Measurements from ENCODE around the gene MINPP1.

MINPP1 gene

DNA sequence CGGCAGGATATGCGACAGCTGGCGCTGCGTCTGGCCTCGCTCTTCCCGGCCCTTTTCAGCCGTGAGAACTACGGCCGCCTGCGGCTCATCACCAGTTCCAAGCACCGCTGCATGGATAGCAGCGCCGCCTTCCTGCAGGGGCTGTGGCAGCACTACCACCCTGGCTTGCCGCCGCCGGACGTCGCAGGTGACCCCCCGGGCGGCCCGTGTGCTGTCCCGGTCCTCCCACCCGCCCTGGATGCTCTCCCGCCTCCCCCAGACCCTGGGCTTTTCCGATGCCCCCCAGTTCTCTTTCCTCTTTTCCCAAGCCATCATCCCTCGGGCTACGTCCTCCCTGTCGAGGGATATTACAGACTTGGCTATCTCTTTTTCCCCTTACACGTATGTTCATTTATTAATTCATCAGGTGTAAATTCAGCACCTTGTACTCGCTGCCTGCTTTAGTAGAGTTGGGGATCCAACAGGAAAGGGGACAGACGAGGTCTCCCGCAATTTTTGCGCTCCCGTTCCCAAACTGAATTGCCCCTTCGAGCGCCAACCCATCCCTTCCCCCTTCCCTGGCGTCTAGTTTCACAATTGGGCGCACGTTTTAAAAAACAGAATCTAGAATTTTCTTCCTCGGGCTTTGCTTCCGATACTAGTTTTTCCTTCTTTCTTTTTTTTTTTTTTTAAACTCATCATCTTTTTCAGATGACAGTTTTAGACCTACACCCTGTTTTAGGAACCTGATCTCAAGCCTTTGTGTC is 846 bp downstream of the MINPP1 start:
- H3K27ac Mint-ChIP-seq: peak overlapping the region; percentile 94
- no peaks in the 10 kb centered on the region for H3K27me3 Mint-ChIP-seq
- H3K36me3 Mint-ChIP-seq (ENCODE audit: low read depth): peaks cover 31% of the 10 kb centered on the region
- peak overlapping the region; percentile 87 for H3K4me3 Mint-ChIP-seq
- peaks cover 48% of the 10 kb centered on the region for H3K4me1 Mint-ChIP-seq (ENCODE audit: low read depth)
- H3K9me3 Mint-ChIP-seq: no peaks in the 10 kb centered on the region
- no peak for DNase-seq

DNA sequence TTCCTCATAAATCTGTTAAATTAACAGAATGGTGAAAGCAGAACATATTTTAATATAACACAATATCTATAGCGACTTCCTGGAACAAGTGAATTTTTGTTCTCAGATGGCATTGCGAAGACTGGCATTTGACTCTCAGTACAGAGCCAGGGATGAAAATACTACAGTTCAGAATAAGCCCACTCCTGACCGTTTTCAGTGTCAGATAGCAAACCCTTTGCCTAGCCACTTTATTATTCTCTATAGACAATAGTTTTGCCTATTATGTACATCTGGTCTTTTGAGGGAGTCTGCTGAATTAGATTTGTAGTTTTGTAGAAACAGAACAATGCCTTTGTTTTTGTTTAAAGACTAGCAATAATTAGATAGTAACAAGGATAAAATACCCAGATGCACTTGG is 2.3 kb downstream of the MINPP1 start:
- H3K4me3 Mint-ChIP-seq: peak overlapping the region; percentile 87
- peaks cover 40% of the 10 kb centered on the region for H3K36me3 Mint-ChIP-seq (ENCODE audit: low read depth)
- no peaks in the 10 kb centered on the region for H3K9me3 Mint-ChIP-seq
- H3K27ac Mint-ChIP-seq: no peak overlapping the region
- H3K4me1 Mint-ChIP-seq (ENCODE audit: low read depth): peaks cover 48% of the 10 kb centered on the region
- no peak for DNase-seq
- H3K27me3 Mint-ChIP-seq: no peaks in the 10 kb centered on the region

DNA sequence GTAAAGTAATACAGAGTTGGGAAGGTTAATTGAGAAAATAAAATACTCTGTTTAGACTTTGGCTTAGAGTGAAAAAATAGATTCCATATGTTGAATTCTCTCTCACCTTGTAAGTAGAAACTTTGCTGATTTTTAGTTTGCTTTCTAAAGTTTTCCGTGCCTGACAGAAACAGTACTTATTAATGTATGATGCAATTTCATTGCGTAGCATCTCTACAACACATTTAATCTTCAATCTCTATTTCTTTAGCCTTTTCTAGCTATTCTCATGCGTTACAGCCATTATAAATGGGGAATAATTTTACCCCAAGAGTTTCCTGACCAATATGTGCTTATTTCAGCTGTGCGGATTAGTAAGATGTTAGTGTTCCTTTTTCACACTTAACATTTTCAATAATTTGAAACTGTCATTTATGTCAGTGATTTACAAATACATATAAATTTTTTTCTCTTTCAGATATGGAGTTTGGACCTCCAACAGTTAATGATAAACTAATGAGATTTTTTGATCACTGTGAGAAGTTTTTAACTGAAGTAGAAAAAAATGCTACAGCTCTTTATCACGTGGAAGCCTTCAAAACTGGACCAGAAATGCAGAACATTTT is 3.3 kb downstream of the MINPP1 start:
- H3K36me3 Mint-ChIP-seq (ENCODE audit: low read depth): peaks cover 47% of the 10 kb centered on the region
- no peak overlapping the region for H3K4me3 Mint-ChIP-seq
- DNase-seq: no peak
- no peak overlapping the region for H3K27ac Mint-ChIP-seq
- peaks cover 48% of the 10 kb centered on the region for H3K4me1 Mint-ChIP-seq (ENCODE audit: low read depth)
- H3K9me3 Mint-ChIP-seq: no peaks in the 10 kb centered on the region
- H3K27me3 Mint-ChIP-seq: no peaks in the 10 kb centered on the region

DNA sequence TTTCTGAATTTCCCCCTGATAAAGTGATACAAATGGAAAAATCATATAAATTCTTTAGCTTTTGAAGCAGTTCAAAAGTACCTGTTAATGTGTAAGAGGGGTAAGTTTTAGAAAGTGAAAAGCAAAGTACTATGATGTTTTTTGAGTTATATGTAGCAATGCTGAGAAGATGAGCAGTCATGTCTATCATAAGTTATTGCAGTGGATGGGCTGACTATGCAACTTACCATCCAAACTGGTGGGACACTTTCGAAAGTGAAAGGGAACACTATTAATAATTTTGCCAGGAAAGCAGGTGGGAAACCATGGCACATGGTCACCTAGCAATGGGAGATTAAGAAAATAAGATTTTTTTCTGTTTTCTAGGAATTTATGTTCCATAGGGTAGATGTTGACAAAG is 4.1 kb downstream of the MINPP1 start:
- Mint-ChIP-seq H3K27me3 (no peaks in the 10 kb centered on the region), H3K4me3 (no peak overlapping the region), H3K27ac (no peak overlapping the region), H3K4me1 (ENCODE audit: low read depth) (peaks cover 41% of the 10 kb centered on the region), H3K9me3 (no peaks in the 10 kb centered on the region), H3K36me3 (ENCODE audit: low read depth) (peaks cover 54% of the 10 kb centered on the region)
- no peak for DNase-seq

DNA sequence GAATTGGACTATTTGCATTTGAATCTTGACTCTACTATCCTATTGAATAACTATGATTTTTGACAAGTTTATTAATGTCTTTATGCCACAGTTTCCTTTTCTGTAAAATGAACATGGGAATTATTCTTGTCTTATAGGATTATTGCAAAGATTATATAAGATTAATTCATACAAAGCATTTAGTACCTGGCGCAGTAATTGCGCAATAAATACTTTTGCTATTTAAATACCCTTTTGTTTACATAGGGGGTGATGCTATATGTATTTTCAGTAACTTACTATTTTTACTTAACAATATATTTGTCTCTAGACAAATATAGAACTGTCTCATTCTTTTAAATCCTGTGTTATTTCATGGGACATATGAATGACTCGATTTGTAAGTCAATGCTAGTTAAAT is 5.3 kb downstream of the MINPP1 start:
- Mint-ChIP-seq H3K4me1 (ENCODE audit: low read depth) (peaks cover 35% of the 10 kb centered on the region), H3K27me3 (no peaks in the 10 kb centered on the region), H3K36me3 (ENCODE audit: low read depth) (peaks cover 66% of the 10 kb centered on the region), H3K27ac (no peak overlapping the region), H3K9me3 (no peaks in the 10 kb centered on the region), H3K4me3 (no peak overlapping the region)
- DNase-seq: no peak

DNA sequence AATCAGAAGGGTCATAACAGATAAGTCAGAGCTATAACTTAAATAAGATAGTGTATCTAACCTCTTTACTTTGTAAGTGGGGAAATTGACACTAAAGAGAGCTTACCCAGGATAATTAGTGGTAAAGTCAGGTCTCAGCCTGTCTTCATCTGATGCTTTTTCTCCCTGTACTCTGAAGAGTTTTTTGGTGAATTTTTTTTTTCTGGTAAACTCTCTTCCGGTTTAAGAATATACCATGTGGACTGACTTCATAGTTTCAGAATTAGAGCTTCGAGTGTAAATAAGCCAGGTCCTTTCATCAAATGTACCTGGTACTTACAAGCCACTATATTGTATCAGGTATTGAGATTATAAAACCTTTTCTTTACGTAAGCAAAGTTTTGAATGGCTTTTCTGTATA is 6.8 kb downstream of the MINPP1 start:
- H3K36me3 Mint-ChIP-seq (ENCODE audit: low read depth): peaks cover 68% of the 10 kb centered on the region
- no peaks in the 10 kb centered on the region for H3K9me3 Mint-ChIP-seq
- H3K4me3 Mint-ChIP-seq: no peak overlapping the region
- no peak for DNase-seq
- no peak overlapping the region for H3K27ac Mint-ChIP-seq
- H3K27me3 Mint-ChIP-seq: no peaks in the 10 kb centered on the region
- H3K4me1 Mint-ChIP-seq (ENCODE audit: low read depth): peaks cover 25% of the 10 kb centered on the region

DNA sequence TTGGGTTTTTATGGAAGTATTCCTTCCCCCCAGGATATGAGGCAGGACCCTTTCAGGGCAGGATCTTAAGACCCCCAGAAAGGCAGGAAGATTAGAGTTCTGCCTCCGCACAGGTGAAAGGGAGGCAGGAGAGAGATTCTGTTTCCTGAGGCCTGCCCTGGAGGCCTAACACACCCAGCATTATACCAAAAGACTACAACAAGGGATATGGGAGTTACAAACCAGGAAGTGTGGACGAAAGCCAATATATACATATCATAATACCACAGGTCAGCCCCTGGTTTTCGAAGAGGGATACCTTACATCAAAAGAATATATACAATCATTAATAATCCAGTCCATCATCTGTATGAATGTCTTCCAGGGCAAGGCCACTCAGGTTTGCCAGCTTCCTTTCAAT is 14.2 kb downstream of the MINPP1 start:
- no peak for DNase-seq
- Mint-ChIP-seq H3K4me3 (no peak overlapping the region), H3K36me3 (ENCODE audit: low read depth) (peaks cover 68% of the 10 kb centered on the region), H3K27me3 (no peaks in the 10 kb centered on the region), H3K4me1 (ENCODE audit: low read depth) (peaks cover 9% of the 10 kb centered on the region), H3K9me3 (no peaks in the 10 kb centered on the region), H3K27ac (no peak overlapping the region)

DNA sequence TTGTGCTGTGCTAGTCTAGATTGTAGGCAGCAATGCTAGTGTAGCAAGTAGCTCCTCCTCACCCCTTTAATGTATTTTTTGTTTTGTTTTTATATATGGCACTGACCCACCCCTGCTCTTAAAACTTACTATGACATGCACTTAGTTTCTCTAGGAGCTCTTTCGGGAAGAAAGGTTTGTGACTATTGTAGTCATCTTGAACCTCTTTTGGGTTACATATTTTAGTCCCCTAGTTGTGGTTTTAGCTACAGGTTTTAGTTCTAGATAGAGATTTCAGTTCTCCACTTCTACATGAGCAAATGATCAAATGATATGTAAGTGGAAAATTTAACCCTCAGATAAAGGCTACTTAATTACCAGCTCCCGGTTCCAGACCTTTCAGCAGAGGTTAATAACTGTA is 14.9 kb downstream of the MINPP1 start:
- Mint-ChIP-seq H3K36me3 (ENCODE audit: low read depth) (peaks cover 68% of the 10 kb centered on the region), H3K27ac (no peak overlapping the region), H3K27me3 (no peaks in the 10 kb centered on the region), H3K4me1 (ENCODE audit: low read depth) (peaks cover 13% of the 10 kb centered on the region), H3K9me3 (peaks cover 2% of the 10 kb centered on the region), H3K4me3 (no peak overlapping the region)
- no peak for DNase-seq

DNA sequence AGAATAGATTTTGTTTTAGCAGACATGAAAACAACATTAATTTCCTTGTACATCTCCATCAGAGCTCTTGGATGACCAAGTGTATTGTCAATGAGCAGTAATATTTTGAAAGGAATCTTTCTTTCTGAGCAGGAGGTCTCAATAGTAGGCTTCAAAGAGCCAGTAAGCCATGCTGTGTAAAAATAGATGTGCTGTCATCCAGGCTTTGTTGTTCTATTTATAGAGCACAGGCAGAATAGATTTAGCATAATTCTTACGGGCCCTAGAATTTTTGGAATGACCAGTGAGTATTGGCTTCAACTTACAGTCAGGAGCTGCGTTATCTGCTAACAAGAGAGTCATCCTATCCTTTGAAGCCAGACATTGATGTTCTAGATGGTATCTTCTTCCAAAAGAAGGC is 19.0 kb downstream of the MINPP1 start:
- Mint-ChIP-seq H3K36me3 (ENCODE audit: low read depth) (peaks cover 77% of the 10 kb centered on the region), H3K9me3 (peaks cover 8% of the 10 kb centered on the region), H3K27ac (no peak overlapping the region), H3K27me3 (no peaks in the 10 kb centered on the region), H3K4me1 (ENCODE audit: low read depth) (peaks cover 24% of the 10 kb centered on the region), H3K4me3 (no peak overlapping the region)
- no peak for DNase-seq

DNA sequence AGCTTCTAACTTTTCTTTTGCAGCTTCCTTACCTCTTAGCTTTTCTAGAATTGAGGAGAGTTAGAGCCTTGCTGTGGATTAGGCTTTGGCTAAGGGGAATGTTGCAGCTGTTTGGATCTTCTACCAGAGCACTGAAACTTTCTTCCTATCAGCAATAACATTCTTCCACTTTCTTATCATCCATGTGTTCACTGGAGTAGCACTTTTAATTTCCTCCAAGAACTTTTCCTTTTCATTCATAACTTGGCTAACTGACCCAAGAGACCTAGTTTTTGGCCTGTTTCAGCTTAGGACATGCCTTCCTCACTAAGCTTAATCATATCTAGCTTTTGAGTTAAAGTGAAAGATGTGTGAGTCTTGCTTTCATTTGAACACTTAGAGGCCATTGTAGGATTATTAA is 19.6 kb downstream of the MINPP1 start:
- no peaks in the 10 kb centered on the region for H3K27me3 Mint-ChIP-seq
- H3K4me1 Mint-ChIP-seq (ENCODE audit: low read depth): peaks cover 19% of the 10 kb centered on the region
- no peak overlapping the region for H3K27ac Mint-ChIP-seq
- H3K9me3 Mint-ChIP-seq: peaks cover 8% of the 10 kb centered on the region
- H3K4me3 Mint-ChIP-seq: no peak overlapping the region
- peaks cover 78% of the 10 kb centered on the region for H3K36me3 Mint-ChIP-seq (ENCODE audit: low read depth)
- DNase-seq: no peak

DNA sequence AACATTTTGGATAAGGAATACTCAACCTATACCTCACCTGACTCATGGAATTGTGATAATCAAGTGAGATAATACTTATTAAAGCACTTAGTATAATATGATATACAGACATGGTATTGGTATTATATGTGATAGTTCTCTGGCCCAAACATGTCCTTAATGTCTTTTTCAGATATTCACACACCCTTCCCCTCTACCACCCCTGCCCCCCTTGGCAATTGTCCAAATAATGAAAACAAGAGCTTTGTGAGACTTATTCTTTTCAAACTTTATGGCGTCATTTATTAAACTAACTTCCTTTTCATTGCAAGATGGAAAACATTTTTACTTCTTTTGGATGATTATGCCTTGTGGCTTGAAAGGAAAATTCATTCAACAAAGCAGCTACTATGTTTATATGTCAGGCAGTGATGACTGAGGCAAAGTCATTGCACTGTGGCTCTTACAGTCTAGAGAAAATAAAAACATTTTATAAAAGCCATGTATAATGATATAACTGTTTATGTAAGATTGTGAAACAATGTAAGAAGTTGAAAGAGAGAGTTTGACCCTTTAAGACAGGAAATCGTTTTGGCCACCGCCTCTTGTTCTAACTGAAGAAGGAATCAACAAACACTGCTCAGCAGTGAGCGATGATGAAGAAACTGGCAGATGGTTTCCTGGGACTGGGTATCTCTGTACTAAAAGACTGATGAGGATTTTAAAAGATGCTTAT is 27.4 kb downstream of the MINPP1 start:
- no peak overlapping the region for H3K4me3 Mint-ChIP-seq
- no peaks in the 10 kb centered on the region for H3K27me3 Mint-ChIP-seq
- peaks cover 2% of the 10 kb centered on the region for H3K9me3 Mint-ChIP-seq
- no peak for DNase-seq
- H3K4me1 Mint-ChIP-seq (ENCODE audit: low read depth): peaks cover 18% of the 10 kb centered on the region
- H3K27ac Mint-ChIP-seq: no peak overlapping the region
- H3K36me3 Mint-ChIP-seq (ENCODE audit: low read depth): peaks cover 55% of the 10 kb centered on the region

DNA sequence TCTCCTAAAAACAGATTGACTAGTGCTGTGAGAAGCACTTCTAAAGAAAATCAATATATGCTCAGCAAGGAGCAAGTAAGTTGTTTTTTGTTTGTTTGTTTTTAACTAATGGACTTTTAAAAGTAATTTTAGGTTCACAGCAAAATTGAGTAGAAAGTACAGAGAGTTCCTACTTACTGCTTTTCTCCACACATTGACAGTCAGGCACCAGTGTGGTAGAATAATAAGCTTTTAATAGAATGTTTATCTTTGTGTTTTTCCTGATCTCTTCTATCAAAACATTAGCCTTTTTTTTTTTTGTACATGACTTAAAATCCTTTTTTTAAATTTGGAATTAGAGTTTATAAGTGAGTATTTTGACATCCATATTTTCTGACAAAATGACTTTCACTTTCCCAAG is 28.0 kb downstream of the MINPP1 start:
- Mint-ChIP-seq H3K27me3 (no peaks in the 10 kb centered on the region), H3K4me3 (no peak overlapping the region), H3K4me1 (ENCODE audit: low read depth) (peaks cover 21% of the 10 kb centered on the region), H3K27ac (no peak overlapping the region), H3K9me3 (peaks cover 2% of the 10 kb centered on the region), H3K36me3 (ENCODE audit: low read depth) (peaks cover 51% of the 10 kb centered on the region)
- DNase-seq: no peak

DNA sequence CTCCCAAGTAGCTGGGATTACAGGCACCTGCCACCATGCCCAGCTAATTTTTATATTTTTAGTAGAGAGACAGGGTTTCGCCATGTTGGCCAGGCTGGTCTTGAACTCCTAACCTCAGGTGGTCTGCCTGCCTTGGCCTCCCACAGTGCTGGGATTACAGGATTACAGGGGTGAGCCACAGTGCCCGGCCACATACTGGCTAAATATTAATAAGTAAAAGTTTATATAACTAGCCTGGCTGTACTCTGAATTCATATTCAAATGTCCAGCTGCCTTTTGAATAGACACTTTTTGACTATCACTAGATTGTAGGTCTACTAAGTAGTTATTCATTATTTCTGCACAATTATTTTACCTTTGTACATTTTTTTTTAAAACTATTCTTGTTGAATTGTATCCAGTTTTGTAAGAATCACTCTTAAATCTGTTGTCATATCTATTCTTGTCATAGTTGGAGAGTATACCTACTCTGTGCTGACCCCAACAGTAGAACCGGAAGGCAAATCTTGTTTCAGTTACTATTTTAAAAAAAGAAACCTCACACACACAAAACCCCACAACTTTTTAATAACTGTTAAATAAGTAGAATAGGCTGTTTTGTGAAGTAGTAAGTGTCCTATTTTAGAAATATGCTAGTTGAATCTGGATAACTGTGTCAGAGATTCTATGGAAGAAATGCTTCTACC is 29.6 kb downstream of the MINPP1 start:
- no peaks in the 10 kb centered on the region for H3K27me3 Mint-ChIP-seq
- peaks cover 47% of the 10 kb centered on the region for H3K36me3 Mint-ChIP-seq (ENCODE audit: low read depth)
- peaks cover 20% of the 10 kb centered on the region for H3K4me1 Mint-ChIP-seq (ENCODE audit: low read depth)
- DNase-seq: no peak
- H3K4me3 Mint-ChIP-seq: no peak overlapping the region
- H3K27ac Mint-ChIP-seq: no peak overlapping the region
- H3K9me3 Mint-ChIP-seq: peaks cover 2% of the 10 kb centered on the region

DNA sequence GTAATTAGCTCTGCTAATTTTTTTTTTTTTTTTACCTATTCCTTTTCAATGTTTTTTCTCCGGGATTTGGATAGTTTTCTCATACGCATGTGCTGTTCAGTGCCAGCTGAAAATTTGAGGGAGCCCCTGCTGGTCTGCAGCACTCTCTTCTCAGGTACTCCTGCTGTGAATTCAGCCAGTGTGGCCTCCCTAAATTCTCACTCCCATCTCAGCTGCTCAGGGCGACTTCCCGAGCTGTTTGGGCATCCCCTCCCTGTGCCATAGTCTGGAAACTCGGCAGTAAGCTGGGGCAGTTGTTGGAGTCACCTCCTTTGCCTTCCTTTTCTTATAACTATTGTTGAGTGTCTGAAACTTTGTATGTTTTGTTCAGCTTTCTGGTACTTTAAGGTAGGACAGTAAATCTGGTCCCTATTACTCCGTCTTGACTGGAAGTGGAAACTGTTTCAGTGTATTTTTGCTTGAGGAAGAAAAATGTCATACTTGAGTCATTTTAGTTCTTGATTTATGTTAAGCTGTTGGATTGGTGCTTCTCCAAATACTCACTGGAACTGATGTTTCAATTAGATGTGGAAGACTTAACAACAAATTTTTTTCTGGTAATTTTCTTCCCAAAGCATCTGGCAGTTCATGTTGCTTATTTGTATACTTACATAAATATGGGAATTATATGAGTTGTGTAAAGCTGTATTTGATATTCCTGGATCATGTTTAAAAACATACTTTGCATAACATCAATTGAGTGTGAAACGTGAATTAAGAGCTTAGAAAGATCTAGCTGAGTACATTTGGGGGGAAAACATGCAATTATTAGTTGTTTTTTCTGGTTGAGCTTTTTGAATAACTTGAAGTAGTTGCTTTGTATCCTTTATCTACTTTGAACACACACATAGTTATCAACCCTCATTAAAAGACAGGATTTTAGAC is 33.7 kb downstream of the MINPP1 start:
- no peaks in the 10 kb centered on the region for H3K27me3 Mint-ChIP-seq
- H3K4me3 Mint-ChIP-seq: no peak overlapping the region
- no peak for DNase-seq
- H3K4me1 Mint-ChIP-seq (ENCODE audit: low read depth): peaks cover 22% of the 10 kb centered on the region
- peaks cover 10% of the 10 kb centered on the region for H3K9me3 Mint-ChIP-seq
- H3K27ac Mint-ChIP-seq: no peak overlapping the region
- peaks cover 61% of the 10 kb centered on the region for H3K36me3 Mint-ChIP-seq (ENCODE audit: low read depth)

Measured in activated T-cell treated with anti-CD3 and anti-CD28 coated beads, Interleukin-2, amount 50 U/mL, for 24 hours (primary cell).